HepG2 (cell line): ENCODE results near the gene GLT1D1. TPM values are rescaled to one million over a fixed set of nuclear protein-coding genes. Genes with fewer than 3 reads are reported as not detected.
A peak's percentile ranks its signal among the peaks of the same experiment; 100 is the strongest.

Experiments
- CENPT ChIP-seq: sonication (generic); formaldehyde crosslinking; IDR thresholded peaks from 2 replicates; pipeline ENCODE4 v1.8.0; 2022; ENCODE audit warnings: low read depth, mild to moderate bottlenecking, moderate library complexity, missing genetic modification reagents
- FOXA1 ChIP-seq, 2 experiments: fragments of 450-650 bp in 1 of 2; sonication (generic) in 1 of 2; formaldehyde crosslinking in 1 of 2; IDR thresholded peaks; 2 replicates each; pipeline versions ENCODE4 v1.4.0 to v1.6.1; 2016 to 2020; ENCODE audit warnings: missing genetic modification reagents in 1 of 2
- GPN1 ChIP-seq: sonication (generic); formaldehyde crosslinking; IDR thresholded peaks from 2 replicates; pipeline ENCODE4 v1.5.1; 2020; ENCODE audit warnings: missing genetic modification reagents, borderline replicate concordance
- NFKBIZ ChIP-seq: IDR thresholded peaks from 2 replicates; pipeline ENCODE4 v1.6.1; 2018; ENCODE audit warnings: missing genetic modification reagents, missing compliant biosample characterization
- TEAD2 ChIP-seq: sonication (generic); formaldehyde crosslinking; IDR thresholded peaks from 2 replicates; pipeline ENCODE4 v1.9.0; 2021; ENCODE audit warnings: missing genetic modification reagents
- polyA plus RNA-seq, 8 experiments: library from polyadenylated mRNA; depleted of rRNA in 3 of 8; stranded (reverse) in 7 of 8; unstranded in 1 of 8; fragments of >200 nt; fragmentation: Illumina TruSeq in 4 of 8; extraction: Trizol in 4 of 8; gene quantifications; 2 replicates each; pipeline versions ENCODE4 v1.2.1 to v1.2.3, GENCODE V29; 2011 to 2016; ENCODE audit warnings: low read depth in 4 of 8, missing spikeins in 1 of 8, mixed read lengths in 1 of 8; ENCODE audit not compliant: insufficient read depth in 1 of 8
- total RNA-seq, 5 experiments: library from RNA; depleted of rRNA; stranded (reverse); fragments of >200 nt; fragmentation: Illumina TruSeq; extraction: Trizol; gene quantifications; 2 replicates each; pipeline ENCODE4 v1.2.3, GENCODE V29; 2016; ENCODE audit warnings: low read depth in 1 of 5
- TF ChIP-seq, protein P1 (sequence below): sonication (generic); formaldehyde crosslinking; IDR thresholded peaks from 2 replicates; pipeline ENCODE4 v1.4.0; 2020; ENCODE audit warnings: missing genetic modification reagents
- TF ChIP-seq, protein P2 (sequence below): sonication (generic); formaldehyde crosslinking; IDR thresholded peaks from 2 replicates; pipeline ENCODE4 v1.9.0; 2021; ENCODE audit warnings: mild to moderate bottlenecking, missing genetic modification reagents
- TF ChIP-seq, protein P3 (sequence below): sonication (generic); formaldehyde crosslinking; IDR thresholded peaks from 2 replicates; pipeline ENCODE4 v1.4.0; 2020; ENCODE audit warnings: missing genetic modification reagents, borderline replicate concordance

The GLT1D1 gene
- total and polyA plus RNA-seq, 2 of the 13 experiments (the other 11 are each of a cell fraction or from before 2014, with no cell fraction given), result 0.09 to 0.17 TPM

DNA sequence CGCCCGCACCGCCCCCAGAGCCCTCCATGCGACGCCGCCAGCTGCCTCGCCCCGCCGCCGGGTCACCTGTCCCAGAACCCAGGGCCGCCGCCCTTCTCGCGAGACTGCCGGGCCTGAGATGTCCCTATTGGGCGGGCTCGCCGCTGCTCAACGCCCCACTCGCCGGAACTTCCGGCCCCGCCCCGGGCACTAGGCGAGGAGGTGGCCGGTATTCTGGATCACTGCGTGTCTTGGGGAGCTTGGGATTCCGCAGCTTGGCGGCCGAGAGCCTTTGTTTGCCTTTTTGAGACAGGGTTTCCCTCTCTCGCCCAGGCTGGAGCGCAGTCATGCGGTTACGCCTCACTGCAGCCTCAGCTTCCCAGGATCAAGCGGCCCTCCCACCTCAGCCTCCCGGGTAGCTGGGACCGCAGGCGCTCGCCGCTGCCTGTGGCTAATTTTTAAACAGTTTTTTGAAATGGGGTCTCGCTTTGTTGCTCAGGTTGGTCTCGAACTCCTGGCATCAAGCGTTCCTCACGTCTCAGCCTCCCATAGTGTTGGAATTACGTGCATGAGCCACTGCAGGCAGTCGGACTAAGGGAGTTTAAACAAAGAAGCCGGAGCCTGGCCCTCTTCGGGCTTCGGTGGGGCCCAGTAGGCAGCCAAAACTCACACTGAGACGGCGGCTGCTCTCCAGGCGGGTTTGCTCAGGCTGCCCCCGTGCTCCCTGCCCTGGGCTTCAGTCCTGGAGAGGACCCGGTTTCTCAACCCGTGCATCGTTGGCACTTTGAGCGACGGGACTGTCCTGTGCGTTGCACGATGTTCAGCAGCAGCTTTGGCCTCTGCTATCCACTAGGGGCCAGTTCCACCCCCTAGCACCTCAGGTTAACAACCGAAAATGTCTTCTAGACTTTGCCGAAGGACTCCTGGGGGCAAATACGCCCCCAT, 29.1 kb upstream of the GLT1D1 start, which contains the start of gene SLC15A4 (continued):
- TF ChIP-seq, protein P1, sequence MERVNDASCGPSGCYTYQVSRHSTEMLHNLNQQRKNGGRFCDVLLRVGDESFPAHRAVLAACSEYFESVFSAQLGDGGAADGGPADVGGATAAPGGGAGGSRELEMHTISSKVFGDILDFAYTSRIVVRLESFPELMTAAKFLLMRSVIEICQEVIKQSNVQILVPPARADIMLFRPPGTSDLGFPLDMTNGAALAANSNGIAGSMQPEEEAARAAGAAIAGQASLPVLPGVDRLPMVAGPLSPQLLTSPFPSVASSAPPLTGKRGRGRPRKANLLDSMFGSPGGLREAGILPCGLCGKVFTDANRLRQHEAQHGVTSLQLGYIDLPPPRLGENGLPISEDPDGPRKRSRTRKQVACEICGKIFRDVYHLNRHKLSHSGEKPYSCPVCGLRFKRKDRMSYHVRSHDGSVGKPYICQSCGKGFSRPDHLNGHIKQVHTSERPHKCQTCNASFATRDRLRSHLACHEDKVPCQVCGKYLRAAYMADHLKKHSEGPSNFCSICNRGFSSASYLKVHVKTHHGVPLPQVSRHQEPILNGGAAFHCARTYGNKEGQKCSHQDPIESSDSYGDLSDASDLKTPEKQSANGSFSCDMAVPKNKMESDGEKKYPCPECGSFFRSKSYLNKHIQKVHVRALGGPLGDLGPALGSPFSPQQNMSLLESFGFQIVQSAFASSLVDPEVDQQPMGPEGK (CRISPR knock-in tag), result peak; percentile 51
- TF ChIP-seq, protein P2, sequence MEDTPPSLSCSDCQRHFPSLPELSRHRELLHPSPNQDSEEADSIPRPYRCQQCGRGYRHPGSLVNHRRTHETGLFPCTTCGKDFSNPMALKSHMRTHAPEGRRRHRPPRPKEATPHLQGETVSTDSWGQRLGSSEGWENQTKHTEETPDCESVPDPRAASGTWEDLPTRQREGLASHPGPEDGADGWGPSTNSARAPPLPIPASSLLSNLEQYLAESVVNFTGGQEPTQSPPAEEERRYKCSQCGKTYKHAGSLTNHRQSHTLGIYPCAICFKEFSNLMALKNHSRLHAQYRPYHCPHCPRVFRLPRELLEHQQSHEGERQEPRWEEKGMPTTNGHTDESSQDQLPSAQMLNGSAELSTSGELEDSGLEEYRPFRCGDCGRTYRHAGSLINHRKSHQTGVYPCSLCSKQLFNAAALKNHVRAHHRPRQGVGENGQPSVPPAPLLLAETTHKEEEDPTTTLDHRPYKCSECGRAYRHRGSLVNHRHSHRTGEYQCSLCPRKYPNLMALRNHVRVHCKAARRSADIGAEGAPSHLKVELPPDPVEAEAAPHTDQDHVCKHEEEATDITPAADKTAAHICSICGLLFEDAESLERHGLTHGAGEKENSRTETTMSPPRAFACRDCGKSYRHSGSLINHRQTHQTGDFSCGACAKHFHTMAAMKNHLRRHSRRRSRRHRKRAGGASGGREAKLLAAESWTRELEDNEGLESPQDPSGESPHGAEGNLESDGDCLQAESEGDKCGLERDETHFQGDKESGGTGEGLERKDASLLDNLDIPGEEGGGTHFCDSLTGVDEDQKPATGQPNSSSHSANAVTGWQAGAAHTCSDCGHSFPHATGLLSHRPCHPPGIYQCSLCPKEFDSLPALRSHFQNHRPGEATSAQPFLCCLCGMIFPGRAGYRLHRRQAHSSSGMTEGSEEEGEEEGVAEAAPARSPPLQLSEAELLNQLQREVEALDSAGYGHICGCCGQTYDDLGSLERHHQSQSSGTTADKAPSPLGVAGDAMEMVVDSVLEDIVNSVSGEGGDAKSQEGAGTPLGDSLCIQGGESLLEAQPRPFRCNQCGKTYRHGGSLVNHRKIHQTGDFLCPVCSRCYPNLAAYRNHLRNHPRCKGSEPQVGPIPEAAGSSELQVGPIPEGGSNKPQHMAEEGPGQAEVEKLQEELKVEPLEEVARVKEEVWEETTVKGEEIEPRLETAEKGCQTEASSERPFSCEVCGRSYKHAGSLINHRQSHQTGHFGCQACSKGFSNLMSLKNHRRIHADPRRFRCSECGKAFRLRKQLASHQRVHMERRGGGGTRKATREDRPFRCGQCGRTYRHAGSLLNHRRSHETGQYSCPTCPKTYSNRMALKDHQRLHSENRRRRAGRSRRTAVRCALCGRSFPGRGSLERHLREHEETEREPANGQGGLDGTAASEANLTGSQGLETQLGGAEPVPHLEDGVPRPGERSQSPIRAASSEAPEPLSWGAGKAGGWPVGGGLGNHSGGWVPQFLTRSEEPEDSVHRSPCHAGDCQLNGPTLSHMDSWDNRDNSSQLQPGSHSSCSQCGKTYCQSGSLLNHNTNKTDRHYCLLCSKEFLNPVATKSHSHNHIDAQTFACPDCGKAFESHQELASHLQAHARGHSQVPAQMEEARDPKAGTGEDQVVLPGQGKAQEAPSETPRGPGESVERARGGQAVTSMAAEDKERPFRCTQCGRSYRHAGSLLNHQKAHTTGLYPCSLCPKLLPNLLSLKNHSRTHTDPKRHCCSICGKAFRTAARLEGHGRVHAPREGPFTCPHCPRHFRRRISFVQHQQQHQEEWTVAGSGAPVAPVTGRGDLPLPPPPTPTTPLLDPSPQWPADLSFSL (CRISPR knock-in tag), result no peak
- TF ChIP-seq NFKBIZ (CRISPR knock-in tag) (no peak), FOXA1 (IDR thresholded peaks at IDR 0.05) (no peak), FOXA1 (CRISPR knock-in tag; IDR thresholded peaks at IDR 0.05) (0 out of 2 replicates have a peak, but pooled peaks have one; percentile 3), TEAD2 (no peak), GPN1 (CRISPR knock-in tag) (no peak), CENPT (CRISPR knock-in tag) (no peak)
- TF ChIP-seq, protein P3, sequence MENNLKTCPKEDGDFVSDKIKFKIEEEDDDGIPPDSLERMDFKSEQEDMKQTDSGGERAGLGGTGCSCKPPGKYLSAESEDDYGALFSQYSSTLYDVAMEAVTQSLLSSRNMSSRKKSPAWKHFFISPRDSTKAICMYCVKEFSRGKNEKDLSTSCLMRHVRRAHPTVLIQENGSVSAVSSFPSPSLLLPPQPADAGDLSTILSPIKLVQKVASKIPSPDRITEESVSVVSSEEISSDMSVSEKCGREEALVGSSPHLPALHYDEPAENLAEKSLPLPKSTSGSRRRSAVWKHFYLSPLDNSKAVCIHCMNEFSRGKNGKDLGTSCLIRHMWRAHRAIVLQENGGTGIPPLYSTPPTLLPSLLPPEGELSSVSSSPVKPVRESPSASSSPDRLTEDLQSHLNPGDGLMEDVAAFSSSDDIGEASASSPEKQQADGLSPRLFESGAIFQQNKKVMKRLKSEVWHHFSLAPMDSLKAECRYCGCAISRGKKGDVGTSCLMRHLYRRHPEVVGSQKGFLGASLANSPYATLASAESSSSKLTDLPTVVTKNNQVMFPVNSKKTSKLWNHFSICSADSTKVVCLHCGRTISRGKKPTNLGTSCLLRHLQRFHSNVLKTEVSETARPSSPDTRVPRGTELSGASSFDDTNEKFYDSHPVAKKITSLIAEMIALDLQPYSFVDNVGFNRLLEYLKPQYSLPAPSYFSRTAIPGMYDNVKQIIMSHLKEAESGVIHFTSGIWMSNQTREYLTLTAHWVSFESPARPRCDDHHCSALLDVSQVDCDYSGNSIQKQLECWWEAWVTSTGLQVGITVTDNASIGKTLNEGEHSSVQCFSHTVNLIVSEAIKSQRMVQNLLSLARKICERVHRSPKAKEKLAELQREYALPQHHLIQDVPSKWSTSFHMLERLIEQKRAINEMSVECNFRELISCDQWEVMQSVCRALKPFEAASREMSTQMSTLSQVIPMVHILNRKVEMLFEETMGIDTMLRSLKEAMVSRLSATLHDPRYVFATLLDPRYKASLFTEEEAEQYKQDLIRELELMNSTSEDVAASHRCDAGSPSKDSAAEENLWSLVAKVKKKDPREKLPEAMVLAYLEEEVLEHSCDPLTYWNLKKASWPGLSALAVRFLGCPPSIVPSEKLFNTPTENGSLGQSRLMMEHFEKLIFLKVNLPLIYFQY, result no peak; the same call in 1 of the 2 replicates
